Neural progenitor cell (in vitro differentiated cells): ENCODE results near the gene UBR4. TPM values are rescaled to one million over a fixed set of nuclear protein-coding genes. Genes with fewer than 3 reads are reported as not detected.

ENCODE experiments used
- DNase-seq: peaks from one replicate; pipeline ENCODE4 v3.0.0-alpha.2; 2016; ENCODE audit warnings: low spot score
- H2AFZ ChIP-seq: fragments of 200-600 bp; sonication (generic); replicated peaks from 2 replicates; pipeline ENCODE4 v1.6.1; 2016; ENCODE audit warnings: antibody characterized with exemption
- H3F3A ChIP-seq: fragments of 200-600 bp; sonication (generic); 2 replicates; pipeline ENCODE4 v1.6.1; 2016; ENCODE audit warnings: antibody characterized with exemption, low read depth
- H3K27ac ChIP-seq: fragments of 200-600 bp; sonication (generic); 2 replicates; pipeline ENCODE4 v1.5.1; 2016; ENCODE audit warnings: mild to moderate bottlenecking
- H3K27me3 ChIP-seq: fragments of 200-600 bp; sonication (generic); 2 replicates; pipeline ENCODE4 v1.6.1; 2016; ENCODE audit warnings: mild to moderate bottlenecking, moderate library complexity
- H3K36me3 ChIP-seq: fragments of 200-600 bp; sonication (generic); 2 replicates; pipeline ENCODE4 v1.5.1; 2016
- H3K4me1 ChIP-seq: fragments of 200-600 bp; sonication (generic); 2 replicates; pipeline ENCODE4 v1.6.1; 2016; ENCODE audit warnings: mixed run types
- H3K4me2 ChIP-seq: fragments of 200-600 bp; sonication (generic); 2 replicates; pipeline ENCODE4 v1.6.1; 2016
- H3K4me3 ChIP-seq: fragments of 200-600 bp; sonication (generic); 2 replicates; pipeline ENCODE4 v1.5.1; 2016
- H3K79me2 ChIP-seq: fragments of 200-600 bp; sonication (generic); 2 replicates; pipeline ENCODE4 v1.6.1; 2016; ENCODE audit warnings: low read depth
- H3K9ac ChIP-seq: fragments of 200-600 bp; sonication (generic); 2 replicates; pipeline ENCODE4 v1.6.1; 2016
- H3K9me3 ChIP-seq: fragments of 200-600 bp; sonication (generic); 2 replicates; pipeline ENCODE4 v1.5.1; 2016; ENCODE audit warnings: low read depth
- H4K20me1 ChIP-seq: fragments of 200-600 bp; sonication (generic); 2 replicates; pipeline ENCODE4 v1.6.1; 2016; ENCODE audit warnings: low read depth
- H3K27ac Mint-ChIP-seq: 3 replicates; pipeline ENCODE4 v1.8.0; 2021; ENCODE audit warnings: mixed read lengths
- H3K27me3 Mint-ChIP-seq: 2 replicates; pipeline ENCODE4 v1.8.0; 2022; ENCODE audit warnings: low read depth, mild to moderate bottlenecking, inconsistent platforms, moderate library complexity, mixed read lengths; ENCODE audit not compliant: insufficient read depth
- H3K36me3 Mint-ChIP-seq: 3 replicates; pipeline ENCODE4 v1.8.0; 2021; ENCODE audit warnings: mixed read lengths
- H3K4me1 Mint-ChIP-seq: 3 replicates; pipeline ENCODE4 v1.8.0; 2021; ENCODE audit warnings: mixed read lengths
- H3K4me3 Mint-ChIP-seq: 3 replicates; pipeline ENCODE4 v1.8.0; 2021; ENCODE audit warnings: mild to moderate bottlenecking, moderate library complexity, mixed read lengths
- H3K9me3 Mint-ChIP-seq: 3 replicates; pipeline ENCODE4 v1.8.0; 2020; ENCODE audit warnings: mixed read lengths
- EZH2 ChIP-seq: fragments of 200-600 bp; sonication (generic); IDR thresholded peaks from 2 replicates; pipeline ENCODE4 v1.6.1; 2017; ENCODE audit warnings: antibody characterized with exemption, mild to moderate bottlenecking, moderate library complexity
- EZH2phosphoT487 ChIP-seq: fragments of 200-600 bp; sonication (generic); IDR thresholded peaks from 2 replicates; pipeline ENCODE4 v1.6.1; 2017; ENCODE audit warnings: antibody characterized with exemption
- total RNA-seq: library from RNA; depleted of rRNA; stranded (reverse); fragments of >200 nt; gene quantifications from 2 replicates; pipeline ENCODE4 v1.2.3, GENCODE V29; 2015; ENCODE audit warnings: low replicate concordance
- TF ChIP-seq, protein P1 (sequence below): fragments of 200-600 bp; sonication (generic); IDR thresholded peaks from 2 replicates; pipeline ENCODE4 v1.5.1; 2017; ENCODE audit warnings: antibody characterized with exemption, mild to moderate bottlenecking

UBR4 gene
- total RNA-seq, 1 donor from 2014 or later, result 71.2 TPM

DNA sequence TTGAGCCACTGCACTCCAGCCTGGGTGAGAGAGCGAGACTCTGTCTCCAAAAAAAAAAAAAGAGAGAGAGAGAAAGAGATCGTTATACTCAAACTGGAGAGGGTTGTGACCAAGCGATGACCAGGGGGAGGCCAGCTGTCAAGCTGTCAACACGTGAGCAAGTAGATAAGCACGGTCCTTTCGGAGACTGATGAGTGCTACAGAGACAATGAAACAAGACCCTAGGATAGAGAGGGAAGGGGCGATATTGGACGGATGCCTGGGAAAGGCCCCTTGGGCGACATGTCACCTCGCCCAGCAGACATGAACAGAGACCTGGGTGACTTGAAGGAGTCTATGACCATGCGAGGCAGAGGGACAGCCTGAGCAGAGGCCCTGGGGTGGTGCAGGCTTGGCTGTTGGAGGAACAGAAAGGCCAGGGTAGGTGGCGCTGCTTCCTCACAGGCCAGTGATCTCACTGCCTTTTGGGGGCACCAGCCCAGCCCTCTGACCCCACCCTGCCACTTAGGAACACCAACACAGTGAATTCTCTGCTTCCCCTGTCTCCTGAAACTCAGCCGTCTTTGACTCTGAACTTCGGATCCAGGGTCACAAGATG lies 152.8 kb downstream of the UBR4 start:
- H3K36me3 ChIP-seq, result no peaks in the 10 kb centered on the region
- no peak overlapping the region for H3K4me3 ChIP-seq
- no peak overlapping the region for H3K27ac ChIP-seq
- TF ChIP-seq EZH2 (no peak), EZH2phosphoT487 (no peak)
- TF ChIP-seq, protein P1, sequence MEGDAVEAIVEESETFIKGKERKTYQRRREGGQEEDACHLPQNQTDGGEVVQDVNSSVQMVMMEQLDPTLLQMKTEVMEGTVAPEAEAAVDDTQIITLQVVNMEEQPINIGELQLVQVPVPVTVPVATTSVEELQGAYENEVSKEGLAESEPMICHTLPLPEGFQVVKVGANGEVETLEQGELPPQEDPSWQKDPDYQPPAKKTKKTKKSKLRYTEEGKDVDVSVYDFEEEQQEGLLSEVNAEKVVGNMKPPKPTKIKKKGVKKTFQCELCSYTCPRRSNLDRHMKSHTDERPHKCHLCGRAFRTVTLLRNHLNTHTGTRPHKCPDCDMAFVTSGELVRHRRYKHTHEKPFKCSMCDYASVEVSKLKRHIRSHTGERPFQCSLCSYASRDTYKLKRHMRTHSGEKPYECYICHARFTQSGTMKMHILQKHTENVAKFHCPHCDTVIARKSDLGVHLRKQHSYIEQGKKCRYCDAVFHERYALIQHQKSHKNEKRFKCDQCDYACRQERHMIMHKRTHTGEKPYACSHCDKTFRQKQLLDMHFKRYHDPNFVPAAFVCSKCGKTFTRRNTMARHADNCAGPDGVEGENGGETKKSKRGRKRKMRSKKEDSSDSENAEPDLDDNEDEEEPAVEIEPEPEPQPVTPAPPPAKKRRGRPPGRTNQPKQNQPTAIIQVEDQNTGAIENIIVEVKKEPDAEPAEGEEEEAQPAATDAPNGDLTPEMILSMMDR, result no peak
- H3K4me1 Mint-ChIP-seq, result peaks cover 38% of the 10 kb centered on the region
- no peaks in the 10 kb centered on the region for H3K27me3 ChIP-seq
- no peak overlapping the region for H3K9ac ChIP-seq
- no peak for DNase-seq
- H3K4me1 ChIP-seq, result peaks cover 3% of the 10 kb centered on the region
- no peak overlapping the region for H3K4me2 ChIP-seq
- no peak overlapping the region for H2AFZ ChIP-seq
- no peaks in the 10 kb centered on the region for H3K9me3 ChIP-seq
- H3K9me3 Mint-ChIP-seq, result peaks cover 10% of the 10 kb centered on the region
- no peaks in the 10 kb centered on the region for H3F3A ChIP-seq
- peaks cover 3% of the 10 kb centered on the region for H3K36me3 Mint-ChIP-seq
- H3K4me3 Mint-ChIP-seq, result no peak overlapping the region
- peaks cover 19% of the 10 kb centered on the region for H3K27me3 Mint-ChIP-seq
- H3K27ac Mint-ChIP-seq, result no peak overlapping the region
- no peaks in the 10 kb centered on the region for H4K20me1 ChIP-seq
- no peaks in the 10 kb centered on the region for H3K79me2 ChIP-seq

GRCh38 chr1:19055701-19056100 lies 154.4 kb downstream of the UBR4 start:
- TF ChIP-seq EZH2, result no peak
- TF ChIP-seq EZH2phosphoT487, result no peak
- TF ChIP-seq, protein P1, result no peak
- H3K4me2 ChIP-seq, result no peak overlapping the region
- H3K9ac ChIP-seq, result no peak overlapping the region
- no peak overlapping the region for H2AFZ ChIP-seq
- H4K20me1 ChIP-seq, result no peaks in the 10 kb centered on the region
- H3K79me2 ChIP-seq, result no peaks in the 10 kb centered on the region
- Mint-ChIP-seq H3K9me3 (no peaks in the 10 kb centered on the region), H3K4me1 (peaks cover 35% of the 10 kb centered on the region), H3K36me3 (no peaks in the 10 kb centered on the region), H3K27me3 (peaks cover 13% of the 10 kb centered on the region), H3K4me3 (no peak overlapping the region), H3K27ac (peak overlapping the region; percentile 46)
- H3K9me3 ChIP-seq, result no peaks in the 10 kb centered on the region
- no peaks in the 10 kb centered on the region for H3F3A ChIP-seq
- H3K36me3 ChIP-seq, result no peaks in the 10 kb centered on the region
- peaks cover 3% of the 10 kb centered on the region for H3K4me1 ChIP-seq
- H3K27ac ChIP-seq, result no peak overlapping the region
- DNase-seq, result no peak
- H3K27me3 ChIP-seq, result no peaks in the 10 kb centered on the region
- H3K4me3 ChIP-seq, result no peak overlapping the region

GRCh38 chr1:19055001-19055400 lies 155.1 kb downstream of the UBR4 start:
- Histone ChIP-seq H3F3A (no peaks in the 10 kb centered on the region), H3K79me2 (no peaks in the 10 kb centered on the region), H3K27ac (no peak overlapping the region), H3K9me3 (no peaks in the 10 kb centered on the region), H3K36me3 (no peaks in the 10 kb centered on the region), H2AFZ (no peak overlapping the region), H3K4me1 (peaks cover 3% of the 10 kb centered on the region), H3K4me3 (no peak overlapping the region), H3K9ac (no peak overlapping the region), H3K27me3 (no peaks in the 10 kb centered on the region), H3K4me2 (no peak overlapping the region), H4K20me1 (no peaks in the 10 kb centered on the region)
- Mint-ChIP-seq H3K27ac (no peak overlapping the region), H3K27me3 (peaks cover 13% of the 10 kb centered on the region), H3K4me1 (peaks cover 37% of the 10 kb centered on the region), H3K36me3 (no peaks in the 10 kb centered on the region), H3K4me3 (no peak overlapping the region), H3K9me3 (no peaks in the 10 kb centered on the region)
- no peak for TF ChIP-seq EZH2
- TF ChIP-seq, protein P1, result no peak
- no peak for TF ChIP-seq EZH2phosphoT487
- DNase-seq, result no peak
